Right renal cortex interstitium (tissue), 3 donors: Measurements from ENCODE around the gene MEF2D. TPM values are rescaled to one million over a fixed set of nuclear protein-coding genes. Genes with fewer than 3 reads are reported as not detected.

ENCODE experiments used
- DNase-seq, 3 donors: peaks; one replicate each; pipeline ENCODE4 v3.0.0-alpha.2; 2013; ENCODE audit warnings: low read depth in 3 of 3, low spot score in 2 of 3
- polyA plus RNA-seq, 3 donors: library from polyadenylated mRNA; unstranded; fragments of 120-200 nt; gene quantifications; one replicate each; pipeline ENCODE4 v1.2.1, GENCODE V29; 2013; ENCODE audit not compliant: insufficient read length in 3 of 3

Gene MEF2D
- polyA plus RNA-seq, 3 donors: 18.4 to 21.2 (median 19.6) TPM

DNA sequence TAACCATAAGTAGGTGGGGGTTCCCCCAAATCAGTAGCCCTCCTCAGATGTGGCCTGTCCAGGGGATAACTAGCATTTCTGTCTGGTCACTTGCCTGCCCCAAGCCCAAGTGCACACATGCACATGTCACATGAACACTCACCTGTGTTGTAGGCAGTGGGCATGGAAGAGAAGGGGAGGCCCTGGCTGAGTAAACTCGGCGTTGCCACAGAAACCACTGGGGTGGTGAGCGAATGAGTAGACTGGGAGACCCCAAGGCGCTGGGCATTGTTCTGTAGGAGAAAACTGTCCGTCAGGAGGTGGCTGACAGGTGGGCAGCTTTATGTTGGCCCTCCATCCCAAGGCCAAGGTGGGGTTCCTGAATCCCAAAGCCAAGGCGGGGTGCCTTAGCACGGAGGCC is 25.6 kb downstream of the MEF2D start:
- no peak for DNase-seq

GRCh38 chr1:156471496-156472490 is 28.8 kb downstream of the MEF2D start:
- DNase-seq: no peak

DNA sequence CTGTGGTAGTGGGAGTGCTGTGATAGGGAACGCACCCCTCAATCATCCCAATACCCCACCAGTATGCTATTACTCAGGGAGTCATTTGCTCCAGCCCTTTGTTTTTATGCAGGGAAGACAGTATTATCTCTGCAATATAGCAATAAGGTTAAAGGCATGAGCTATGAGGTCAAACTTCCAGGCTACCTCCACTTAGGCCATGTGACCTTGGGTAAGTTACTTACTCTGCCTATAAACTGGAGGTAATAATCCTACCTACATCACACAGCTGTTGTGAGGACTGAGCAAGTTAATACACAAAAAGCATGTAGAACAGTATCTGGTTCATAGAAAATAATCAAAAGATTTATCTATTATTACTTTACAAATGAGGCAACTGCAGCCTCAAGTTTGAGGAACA is 30.1 kb downstream of the MEF2D start:
- DNase-seq: no peak

- DNase-seq: no peak
These were observed 31.8 kb downstream of the MEF2D start for GRCh38 chr1:156468693-156469345.

DNA sequence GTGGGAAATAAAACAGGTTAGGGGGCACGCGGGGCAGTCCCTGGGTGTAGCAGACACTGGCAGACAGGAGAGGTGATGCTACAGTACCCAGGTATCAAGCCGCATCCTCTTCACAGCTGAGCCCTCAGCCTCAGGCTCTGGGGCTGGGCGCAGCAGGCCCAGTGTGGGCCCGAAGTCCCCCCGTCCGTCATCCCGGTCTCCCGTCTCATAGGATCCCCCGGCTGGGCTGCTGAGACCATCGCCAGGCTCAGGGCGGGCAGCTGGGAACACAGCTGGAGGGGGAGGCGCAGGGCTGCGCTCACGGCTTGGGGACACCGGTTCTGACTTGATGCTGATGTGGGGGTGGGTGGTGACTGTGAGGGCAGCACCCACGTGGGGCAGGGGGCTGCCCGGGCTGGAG is 32.7 kb downstream of the MEF2D start:
- no peak for DNase-seq

GRCh38 chr1:156467385-156467784 is 33.2 kb downstream of the MEF2D start:
- no peak for DNase-seq

DNA sequence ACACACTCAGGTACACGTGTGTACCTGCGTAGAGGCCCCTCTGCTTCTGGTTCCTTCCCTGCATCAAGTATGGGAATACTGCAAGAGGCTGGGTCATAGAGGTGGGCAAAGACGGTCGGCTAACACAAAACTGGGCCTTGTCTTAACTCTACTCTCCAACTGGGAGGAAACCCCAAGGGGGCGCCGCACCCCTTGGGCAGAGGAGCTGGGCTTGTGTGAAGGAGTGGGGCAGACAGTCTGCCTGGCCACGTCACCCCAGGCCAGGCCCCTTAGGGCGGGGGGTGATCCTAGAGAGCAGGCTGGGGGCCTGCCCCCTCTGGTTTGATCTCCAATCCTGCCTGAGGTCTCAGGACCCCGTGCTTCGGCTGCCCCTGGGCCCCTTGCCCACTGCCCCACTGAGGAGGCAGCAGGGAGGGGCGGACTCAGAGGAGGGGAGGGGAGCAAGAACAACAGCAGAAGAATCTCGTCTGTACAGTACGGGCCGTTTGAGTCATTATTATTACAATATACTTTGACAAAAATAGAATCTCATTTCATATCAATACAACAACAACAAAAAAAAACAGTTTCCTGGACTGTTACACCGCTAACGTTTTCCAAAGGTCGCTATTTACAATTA is 34.7 kb downstream of the MEF2D start:
- DNase-seq: no peak

DNA sequence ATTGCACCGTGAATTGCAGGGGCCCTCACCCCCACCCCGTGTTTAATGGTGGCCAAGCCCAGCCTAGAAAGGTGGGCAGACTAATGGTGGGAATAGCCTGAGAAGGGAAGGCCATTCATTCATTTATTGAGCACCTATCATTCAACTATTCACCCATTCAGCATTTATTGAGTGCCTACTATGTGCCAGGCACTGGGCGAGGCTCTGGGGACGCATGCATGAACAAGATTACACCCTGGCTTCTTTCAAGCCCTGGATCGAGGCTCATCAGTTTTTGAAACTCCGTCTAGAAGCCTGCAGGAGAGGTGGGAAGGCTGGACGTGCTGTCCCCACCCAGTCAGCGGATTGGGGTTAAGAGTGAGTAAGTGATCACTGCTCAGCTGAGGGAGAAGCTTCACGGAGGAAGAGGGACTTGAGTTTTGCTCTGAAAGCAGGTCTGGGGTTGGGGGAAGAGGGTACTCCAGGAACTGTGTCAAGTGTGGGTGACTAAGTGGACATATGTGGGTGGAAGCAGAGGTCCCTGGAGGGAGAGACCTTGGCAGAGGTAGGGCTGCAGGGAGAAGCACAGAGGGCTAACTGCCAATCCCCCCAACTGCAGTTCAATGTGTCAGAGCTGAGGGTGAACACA is 35.6 kb downstream of the MEF2D start:
- no peak for DNase-seq

DNA sequence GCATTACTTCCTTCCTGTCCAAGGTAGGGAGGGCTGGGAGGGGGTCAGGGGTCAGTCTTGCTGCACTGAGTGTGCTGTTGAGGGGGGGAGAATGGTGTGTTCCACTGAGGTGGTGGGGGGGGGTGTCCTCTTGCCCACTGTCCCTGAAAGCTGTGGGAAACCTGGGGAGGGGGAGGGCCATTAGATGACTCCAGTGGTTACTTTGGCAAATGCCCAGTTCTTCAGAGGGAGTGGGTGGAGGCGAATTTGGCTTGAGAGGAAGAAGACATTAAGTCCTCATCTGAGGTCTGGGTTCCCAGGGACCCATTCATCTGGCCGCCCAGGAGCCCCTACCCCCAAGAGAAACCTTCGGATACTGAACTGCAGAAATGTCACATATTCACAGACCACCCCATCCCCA is 36.2 kb downstream of the MEF2D start:
- DNase-seq: no peak

GRCh38 chr1:156463874-156464273 is 36.7 kb downstream of the MEF2D start:
- DNase-seq: no peak

- DNase-seq: no peak
These were observed 37.4 kb downstream of the MEF2D start for GRCh38 chr1:156462954-156463795.

DNA sequence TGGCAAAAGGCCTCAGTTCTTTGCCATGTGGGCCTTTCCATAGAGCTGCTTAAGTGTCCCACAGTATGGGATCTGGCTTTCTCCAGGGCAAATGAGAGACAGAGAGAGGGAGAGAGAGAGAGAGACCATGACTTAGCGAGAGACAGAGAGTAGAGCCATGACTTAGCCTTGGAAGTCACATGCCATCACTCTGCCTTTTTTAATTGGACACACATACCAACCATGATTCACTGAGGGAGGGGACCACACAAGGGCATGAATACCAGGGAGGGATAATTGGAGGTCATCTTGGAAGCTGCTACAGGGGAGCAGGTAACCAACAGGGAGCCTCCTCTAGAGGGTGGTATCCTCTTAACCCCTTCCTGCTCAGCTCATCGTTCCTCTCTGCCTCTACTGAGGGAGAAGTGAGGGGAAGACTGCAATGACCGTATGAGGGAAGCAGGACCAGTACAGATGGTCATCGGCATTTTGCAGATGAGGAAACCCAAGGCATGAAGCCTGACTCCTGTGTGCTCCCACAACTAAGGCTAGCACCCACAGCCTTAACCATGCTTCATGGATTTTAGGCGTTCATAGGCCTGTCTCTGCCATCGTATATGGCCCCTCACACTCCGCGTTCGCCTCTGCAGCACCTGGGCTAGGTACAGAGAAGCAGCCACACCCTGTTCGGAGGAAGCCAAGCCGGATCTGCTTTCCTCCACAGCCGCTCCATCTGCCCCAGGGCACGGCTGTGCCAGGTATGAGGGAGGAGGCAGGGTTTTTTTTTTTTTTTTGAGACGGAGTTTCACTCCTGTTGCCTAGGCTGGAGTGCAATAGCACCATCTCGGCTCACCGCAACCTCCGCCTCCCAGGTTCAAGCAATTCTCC is 38.6 kb downstream of the MEF2D start:
- DNase-seq: no peak

GRCh38 chr1:156461109-156461508 is 39.5 kb downstream of the MEF2D start:
- no peak for DNase-seq

GRCh38 chr1:156460525-156460924 is 40.0 kb downstream of the MEF2D start:
- no peak for DNase-seq

- no peak for DNase-seq
These were observed 42.4 kb downstream of the MEF2D start for GRCh38 chr1:156458181-156458503.

DNA sequence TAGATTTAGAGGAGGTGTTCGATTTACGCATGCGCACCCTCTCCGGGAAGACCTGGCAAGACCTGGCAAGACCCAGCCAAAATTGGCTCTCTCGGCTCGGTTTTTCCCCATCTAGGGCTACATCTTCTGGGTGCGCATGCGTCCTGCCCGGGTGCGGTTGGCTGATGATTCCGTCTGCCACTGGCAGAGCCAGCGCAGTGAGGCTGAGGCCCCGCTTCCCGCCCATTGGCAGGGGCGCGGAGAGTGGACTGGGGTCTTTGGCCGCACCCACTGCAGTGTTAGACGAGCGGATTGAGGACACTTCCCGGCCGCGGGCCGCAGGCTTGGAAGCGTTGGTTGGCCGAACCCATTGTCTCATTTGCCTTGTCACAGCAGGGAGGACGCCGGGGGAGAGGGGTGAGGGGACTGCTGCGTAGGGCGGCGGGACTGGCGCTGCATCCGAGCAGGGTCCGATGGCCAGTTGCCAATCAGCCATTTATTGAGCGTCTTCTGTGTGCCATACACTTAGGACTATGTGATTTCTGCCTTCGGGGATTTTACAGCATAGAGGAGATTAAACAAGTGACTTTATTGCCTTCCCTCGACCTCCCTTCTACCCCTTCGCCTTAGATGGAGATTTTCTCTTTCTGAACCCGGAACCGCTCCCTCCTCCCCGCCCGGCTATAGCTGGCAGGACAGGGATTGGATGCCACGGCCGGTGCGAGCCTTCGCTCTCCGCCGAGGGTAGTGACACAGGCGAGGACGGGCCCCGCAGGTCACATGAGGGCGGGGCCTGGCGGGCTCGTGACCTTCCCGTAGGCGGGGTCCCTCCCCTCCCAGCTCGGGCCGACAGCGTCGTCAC is 43.7 kb downstream of the MEF2D start:
- peak; percentile 83 to 90 (median 84) for DNase-seq

GRCh38 chr1:156455362-156455761 is 45.2 kb downstream of the MEF2D start:
- DNase-seq: no peak

GRCh38 chr1:156452907-156453306 is 47.7 kb downstream of the MEF2D start:
- DNase-seq: no peak
